Esophagus squamous epithelium (tissue), 4 donors: ENCODE measurements around the gene SPINT1. TPM values are rescaled to one million over a fixed set of nuclear protein-coding genes. Genes with fewer than 3 reads are reported as not detected.

Experiments used
- small RNA-seq, 4 donors: library from RNA; depleted of rRNA; stranded (forward); fragments of <200 nt; gene quantifications; one replicate each; pipeline ENCODE3, GENCODE V24; 2016
- total RNA-seq, 4 donors: library from RNA; depleted of rRNA; stranded (reverse); fragments of >200 nt; gene quantifications; one replicate each; pipeline ENCODE4 v1.1.0, GENCODE V29; 2016

Gene SPINT1
- total RNA-seq, 4 donors from 2014 or later: 168 to 506 (median 215) TPM

Small RNA genes lying within 50 kb of the gene (small RNA-seq; reads per million reads assigned to genes)
- gene AC025166.1: 0 reads per million in 4 donors

Other genes starting within 250 kb of the SPINT1 start
- 10 to 100 TPM in 2 of 4 donors, 1 to 10 TPM in 2; 2.9 to 17.8 (median 11.0) TPM for gene KNL1, start 249.8 kb upstream of the SPINT1 start, total RNA-seq
- gene RAD51, start 148.9 kb upstream of the SPINT1 start, total RNA-seq: 1 to 10 TPM; 1.9 to 8.5 (median 4.5) TPM
- 10 to 100 TPM; 21.3 to 31.9 (median 26.4) TPM for gene RMDN3, start 88.8 kb upstream of the SPINT1 start, total RNA-seq
- gene GCHFR, start 80.0 kb upstream of the SPINT1 start, total RNA-seq: 10 to 100 TPM in 3 of 4 donors, 1 to 10 TPM in 1; 10.0 to 47.5 (median 41.9) TPM
- gene C15orf62, start 74.1 kb upstream of the SPINT1 start, total RNA-seq: 10 to 100 TPM; 11.3 to 44.3 (median 22.2) TPM
- 10 to 100 TPM; 16.5 to 33.4 (median 28.9) TPM for gene ZFYVE19, start 37.0 kb upstream of the SPINT1 start, total RNA-seq
- 10 to 100 TPM; 13.9 to 24.0 (median 19.2) TPM for gene DNAJC17, start 36.6 kb upstream of the SPINT1 start, total RNA-seq
- gene PPP1R14D, start 15.3 kb upstream of the SPINT1 start, total RNA-seq: under 1 TPM in 1 of 4 donors, not detected in 3; 0.68 TPM
- gene RHOV, start 30.2 kb downstream of the SPINT1 start, total RNA-seq: 100 to 1,000 TPM in 3 of 4 donors, 10 to 100 TPM in 1; 94.0 to 146 (median 123) TPM
- 10 to 100 TPM; 17.4 to 25.9 (median 20.7) TPM for gene VPS18, start 50.4 kb downstream of the SPINT1 start, total RNA-seq
- 1 to 10 TPM in 3 of 4 donors, under 1 TPM in 1; 0.68 to 4.6 (median 1.3) TPM for gene DLL4, start 85.3 kb downstream of the SPINT1 start, total RNA-seq
- gene CHAC1, start 109.4 kb downstream of the SPINT1 start, total RNA-seq: 10 to 100 TPM in 1 of 4 donors, 1 to 10 TPM in 2, under 1 TPM in 1; 0.76 to 16.1 (median 6.4) TPM